Uterus (tissue), 4 donors: ENCODE data around the gene TMEM92. TPM values are rescaled to one million over a fixed set of nuclear protein-coding genes. Genes with fewer than 3 reads are reported as not detected.

Experiments
- DNase-seq, 2 donors: peaks; one replicate each; pipeline ENCODE4 v3.0.0-alpha.2; 2019 to 2020
- H3K27ac ChIP-seq, 2 donors: fragments of 200-600 bp; sonication (generic); 1 replicate in 1 of 2; 2 replicates in 1 of 2; pipeline ENCODE4 v1.5.1; 2016 to 2018
- H3K27me3 ChIP-seq, 2 donors: fragments of 200-600 bp; sonication (generic); one replicate each; pipeline ENCODE4 v1.5.1; 2018 to 2019; ENCODE audit warnings: control low read depth in 1 of 2
- H3K36me3 ChIP-seq, 2 donors: fragments of 200-600 bp; sonication (generic); one replicate each; pipeline ENCODE4 v1.5.1; 2019; ENCODE audit warnings: control low read depth in 1 of 2
- H3K4me1 ChIP-seq, 2 donors: fragments of 200-600 bp; sonication (generic); one replicate each; pipeline ENCODE4 v1.5.1; 2018 to 2019; ENCODE audit warnings: control low read depth in 1 of 2
- H3K4me3 ChIP-seq, 2 donors: fragments of 200-600 bp; sonication (generic); 1 replicate in 1 of 2; 2 replicates in 1 of 2; pipeline ENCODE4 v1.5.1; 2018 to 2019; ENCODE audit warnings: mild to moderate bottlenecking in 1 of 2
- H3K9me3 ChIP-seq, 2 donors: fragments of 200-600 bp; sonication (generic); one replicate each; pipeline ENCODE4 v1.5.1; 2019; ENCODE audit warnings: control low read depth in 1 of 2
- CTCF ChIP-seq, 4 experiments: fragments of 200-600 bp in 2 of 4; fragments of 450-650 bp in 2 of 4; sonication (generic) in 2 of 4; IDR thresholded peaks; one replicate each; pipeline ENCODE4 v1.5.1; 2016 to 2019; ENCODE audit warnings: antibody characterized with exemption in 4 of 4, mild to moderate bottlenecking in 2 of 4, moderate library complexity in 1 of 4
- POLR2A ChIP-seq, 2 donors: fragments of 450-650 bp; IDR thresholded peaks; one replicate each; pipeline ENCODE4 v1.6.1; 2016; ENCODE audit warnings: antibody characterized with exemption in 2 of 2, mild to moderate bottlenecking in 1 of 2, moderate library complexity in 1 of 2
- intact Hi-C: fragments of 100-400 bp; cut with DNase I; formaldehyde crosslinking; loops from one replicate; pipeline ENCODE4 v1.15.1; 2023; ENCODE audit warnings: low total_unique reads
- total RNA-seq, 4 donors: library from RNA; depleted of rRNA in 3 of 4; stranded (reverse); fragments of >200 nt in 3 of 4; gene quantifications; one replicate each; pipeline versions ENCODE4 v1.1.0 to v1.2.4, GENCODE V29; 2014 to 2023
- donor health status: DM: yes; HTN: yes; CAD: no.

Gene TMEM92
- total RNA-seq, 4 donors from 2014 or later: 0.07 to 0.91 TPM; not detected in 2

- TF ChIP-seq POLR2A (IDR thresholded peaks at IDR 0.05) (no peak), CTCF (IDR thresholded peaks at IDR 0.05) (no peak)
- intact Hi-C loops: no loop called here
- Histone ChIP-seq H3K4me1 (peaks cover 11 to 45% of the 10 kb centered on the region in 2 donors), H3K27ac (peak overlapping the region; percentile 90 to 93), H3K9me3 (no peaks in the 10 kb centered on the region), H3K27me3 (no peaks in the 10 kb centered on the region), H3K4me3 (no peak overlapping the region), H3K36me3 (no peaks in the 10 kb centered on the region)
- DNase-seq: peak; percentile 69 to 71
Measured at GRCh38 chr17:50258647-50259476, 15.4 kb upstream of the TMEM92 start.

- no peaks in the 10 kb centered on the region for H3K9me3 ChIP-seq
- intact Hi-C loops: no loop called here
- no peaks in the 10 kb centered on the region for H3K36me3 ChIP-seq
- H3K27ac ChIP-seq: peak overlapping the region; percentile 90 to 93
- H3K4me1 ChIP-seq: peaks cover 14 to 53% of the 10 kb centered on the region in 2 donors
- peak; percentile 40 to 63 for DNase-seq
- H3K4me3 ChIP-seq: no peak overlapping the region
- no peaks in the 10 kb centered on the region for H3K27me3 ChIP-seq
- no peak for TF ChIP-seq CTCF (IDR thresholded peaks at IDR 0.05)
- no peak for TF ChIP-seq POLR2A (IDR thresholded peaks at IDR 0.05)
Measured at GRCh38 chr17:50259477-50260324, 14.6 kb upstream of the TMEM92 start.

GRCh38 chr17:50260501-50260911, 13.8 kb upstream of the TMEM92 start:
- Histone ChIP-seq H3K27me3 (no peaks in the 10 kb centered on the region), H3K4me3 (no peak overlapping the region), H3K36me3 (no peaks in the 10 kb centered on the region), H3K4me1 (peaks cover 22 to 61% of the 10 kb centered on the region in 2 donors), H3K9me3 (no peaks in the 10 kb centered on the region), H3K27ac (peak overlapping the region; percentile 90 to 93)
- DNase-seq: peak; percentile 23 to 27
- intact Hi-C loops: no loop called here
- TF ChIP-seq POLR2A (IDR thresholded peaks at IDR 0.05) (no peak), CTCF (IDR thresholded peaks at IDR 0.05) (no peak)

- no peak for DNase-seq
- Histone ChIP-seq H3K4me3 (no peak overlapping the region), H3K27me3 (no peaks in the 10 kb centered on the region), H3K9me3 (no peaks in the 10 kb centered on the region), H3K4me1 (peaks cover 28 to 69% of the 10 kb centered on the region in 2 donors), H3K27ac (peak overlapping the region; percentile 90 to 93), H3K36me3 (no peaks in the 10 kb centered on the region)
- no peak for TF ChIP-seq CTCF (IDR thresholded peaks at IDR 0.05)
- no peak for TF ChIP-seq POLR2A (IDR thresholded peaks at IDR 0.05)
- intact Hi-C loops: no loop called here
Measured at GRCh38 chr17:50261051-50261915, 13.0 kb upstream of the TMEM92 start.
